HepG2 (cell line): ENCODE measurements around the gene PRKAR1B. TPM values are rescaled to one million over a fixed set of nuclear protein-coding genes. Genes with fewer than 3 reads are reported as not detected.
A peak's percentile ranks its signal among the peaks of the same experiment; 100 is the strongest.

ENCODE experiments used
- FOSL2 ChIP-seq: sonication (generic); formaldehyde crosslinking; IDR thresholded peaks from 2 replicates; pipeline ENCODE4 v1.4.0; 2020; ENCODE audit warnings: missing genetic modification reagents
- FOXA1 ChIP-seq, 2 experiments: fragments of 450-650 bp in 1 of 2; sonication (generic) in 1 of 2; formaldehyde crosslinking in 1 of 2; IDR thresholded peaks; 2 replicates each; pipeline versions ENCODE4 v1.4.0 to v1.6.1; 2016 to 2020; ENCODE audit warnings: missing genetic modification reagents in 1 of 2
- HNF4G ChIP-seq, 2 experiments: sonication (generic) in 1 of 2; formaldehyde crosslinking in 1 of 2; IDR thresholded peaks; 2 replicates each; pipeline versions ENCODE4 v1.4.0 to v1.6.1; 2011 to 2020; ENCODE audit warnings: borderline replicate concordance in 2 of 2, low read depth in 2 of 2, mild to moderate bottlenecking in 2 of 2, low read length in 1 of 2, missing genetic modification reagents in 1 of 2, moderate library complexity in 1 of 2
- HNRNPL ChIP-seq: fragments of 200-400 bp; formaldehyde crosslinking; IDR thresholded peaks from 2 replicates; pipeline ENCODE4 v1.6.1; 2017; ENCODE audit warnings: mild to moderate bottlenecking, low read depth, low read length
- MEIS2 ChIP-seq: sonication (generic); formaldehyde crosslinking; IDR thresholded peaks from 2 replicates; pipeline ENCODE4 v1.9.0; 2021; ENCODE audit warnings: mild to moderate bottlenecking, missing genetic modification reagents
- REPIN1 ChIP-seq: sonication (generic); formaldehyde crosslinking; IDR thresholded peaks from 2 replicates; pipeline ENCODE4 v1.8.0; 2022; ENCODE audit warnings: missing genetic modification reagents, low read depth, mild to moderate bottlenecking, borderline replicate concordance
- SIX1 ChIP-seq: sonication (generic); formaldehyde crosslinking; IDR thresholded peaks from 2 replicates; pipeline ENCODE4 v1.4.0; 2020; ENCODE audit warnings: missing genetic modification reagents, borderline replicate concordance
- SYNCRIP ChIP-seq: fragments of 200-400 bp; formaldehyde crosslinking; IDR thresholded peaks from 2 replicates; pipeline ENCODE4 v1.6.1; 2018; ENCODE audit warnings: mild to moderate bottlenecking, low read depth, low read length; ENCODE audit not compliant: insufficient read depth
- TGIF2 ChIP-seq: IDR thresholded peaks from 2 replicates; pipeline ENCODE4 v1.6.1; 2016; ENCODE audit warnings: control low read depth, missing compliant biosample characterization
- TMF1 ChIP-seq: sonication (generic); formaldehyde crosslinking; IDR thresholded peaks from 2 replicates; pipeline ENCODE4 v1.8.1; 2022; ENCODE audit warnings: low read depth, missing genetic modification reagents
- U2AF1 ChIP-seq: fragments of 200-400 bp; formaldehyde crosslinking; optimal IDR thresholded peaks from 2 replicates; pipeline ENCODE3; 2017; ENCODE audit warnings: mild to moderate bottlenecking, low read depth, low read length
- YY1 ChIP-seq: IDR thresholded peaks from 2 replicates; pipeline ENCODE4 v1.6.1; 2011; ENCODE audit warnings: low read length, low read depth, moderate library complexity, mild to moderate bottlenecking; ENCODE audit not compliant: insufficient read depth, insufficient replicate concordance
- ZFY ChIP-seq: sonication (generic); formaldehyde crosslinking; IDR thresholded peaks from 2 replicates; pipeline ENCODE4 v1.4.0; 2020; ENCODE audit warnings: missing genetic modification reagents
- ZNF138 ChIP-seq: sonication (generic); formaldehyde crosslinking; IDR thresholded peaks from 2 replicates; pipeline ENCODE4 v1.5.0; 2020; ENCODE audit warnings: mild to moderate bottlenecking, low read depth, missing genetic modification reagents
- ZNF253 ChIP-seq: sonication (generic); formaldehyde crosslinking; IDR thresholded peaks from 2 replicates; pipeline ENCODE4 v1.8.0; 2022; ENCODE audit warnings: mild to moderate bottlenecking, missing genetic modification reagents, borderline replicate concordance
- ZNF329 ChIP-seq: sonication (generic); formaldehyde crosslinking; IDR thresholded peaks from 2 replicates; pipeline ENCODE4 v1.9.0; 2021; ENCODE audit warnings: low read depth, mild to moderate bottlenecking, missing genetic modification reagents
- ZNF350 ChIP-seq: sonication (generic); formaldehyde crosslinking; IDR thresholded peaks from 2 replicates; pipeline ENCODE4 v1.4.0; 2020; ENCODE audit warnings: mild to moderate bottlenecking, low read depth, missing genetic modification reagents, borderline replicate concordance
- ZNF510 ChIP-seq: sonication (generic); formaldehyde crosslinking; IDR thresholded peaks from 2 replicates; pipeline ENCODE4 v1.4.0; 2020; ENCODE audit warnings: low read depth, mild to moderate bottlenecking, missing genetic modification reagents
- ZNF558 ChIP-seq: sonication (generic); formaldehyde crosslinking; IDR thresholded peaks from 2 replicates; pipeline ENCODE4 v1.9.0; 2022; ENCODE audit warnings: mild to moderate bottlenecking, missing genetic modification reagents, borderline replicate concordance
- ZNF747 ChIP-seq: sonication (generic); formaldehyde crosslinking; IDR thresholded peaks from 2 replicates; pipeline ENCODE4 v1.8.1; 2023; ENCODE audit warnings: missing genetic modification reagents, mild to moderate bottlenecking, borderline replicate concordance
- ZNF878 ChIP-seq: sonication (generic); formaldehyde crosslinking; IDR thresholded peaks from 2 replicates; pipeline ENCODE4 v1.8.1; 2023; ENCODE audit warnings: mild to moderate bottlenecking, missing genetic modification reagents, moderate library complexity
- polyA plus RNA-seq, 8 experiments: library from polyadenylated mRNA; depleted of rRNA in 3 of 8; stranded (reverse) in 7 of 8; unstranded in 1 of 8; fragments of >200 nt; fragmentation: Illumina TruSeq in 4 of 8; extraction: Trizol in 4 of 8; gene quantifications; 2 replicates each; pipeline versions ENCODE4 v1.2.1 to v1.2.3, GENCODE V29; 2011 to 2016; ENCODE audit warnings: low read depth in 4 of 8, missing spikeins in 1 of 8, mixed read lengths in 1 of 8; ENCODE audit not compliant: insufficient read depth in 1 of 8
- total RNA-seq, 5 experiments: library from RNA; depleted of rRNA; stranded (reverse); fragments of >200 nt; fragmentation: Illumina TruSeq; extraction: Trizol; gene quantifications; 2 replicates each; pipeline ENCODE4 v1.2.3, GENCODE V29; 2016; ENCODE audit warnings: low read depth in 1 of 5
- TF ChIP-seq, protein P1 (sequence below): sonication (generic); formaldehyde crosslinking; IDR thresholded peaks from 2 replicates; pipeline ENCODE4 v1.4.0; 2020; ENCODE audit warnings: missing genetic modification reagents
- TF ChIP-seq, protein P2 (sequence below): sonication (generic); formaldehyde crosslinking; IDR thresholded peaks from 2 replicates; pipeline ENCODE4 v1.8.0; 2022; ENCODE audit warnings: low read depth, missing genetic modification reagents
- TF ChIP-seq, protein P3 (sequence below): sonication (generic); formaldehyde crosslinking; IDR thresholded peaks from 2 replicates; pipeline ENCODE4 v1.4.0; 2020; ENCODE audit warnings: missing genetic modification reagents, borderline replicate concordance

PRKAR1B gene
- total and polyA plus RNA-seq, 2 of the 13 experiments (the other 11 are each of a cell fraction or from before 2014, with no cell fraction given): 7.9 to 28.2 TPM

DNA sequence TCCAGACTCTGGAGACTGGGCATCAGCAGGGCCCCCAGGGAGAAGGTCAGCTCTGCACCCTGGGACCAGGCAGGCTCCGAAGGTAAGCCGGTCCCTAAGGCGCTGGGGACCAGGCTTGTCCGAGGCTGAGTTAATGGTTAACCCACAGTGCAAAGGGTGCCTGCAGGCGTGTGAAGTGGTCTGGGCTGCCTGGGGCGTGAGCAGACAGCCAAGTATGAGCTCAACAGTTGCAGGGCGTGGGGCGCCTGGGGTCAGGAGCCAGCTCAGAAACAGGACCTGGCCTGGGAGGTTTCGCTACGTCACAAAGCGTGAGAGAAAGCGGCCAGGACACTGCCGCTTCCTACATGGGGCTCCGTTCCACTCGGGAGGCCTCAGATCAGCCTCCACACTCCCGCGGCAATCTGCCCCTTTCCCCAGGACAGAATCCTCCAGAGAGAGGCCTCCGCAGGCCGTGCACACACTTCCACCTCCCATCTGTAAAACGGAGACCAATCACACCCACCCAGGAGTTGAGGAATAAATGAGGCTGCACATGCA is 223.4 kb downstream of the PRKAR1B start (continued):
- TF ChIP-seq ZFY (CRISPR knock-in tag) (peak; percentile 59), MEIS2 (CRISPR knock-in tag) (peak; percentile 46; the same call in 1 of the 2 replicates), SIX1 (CRISPR knock-in tag) (peak; percentile 26; the same call in 1 of the 2 replicates), ZNF138 (CRISPR knock-in tag) (no peak), ZNF253 (CRISPR knock-in tag) (no peak), ZNF558 (CRISPR knock-in tag) (no peak), REPIN1 (CRISPR knock-in tag) (peak; percentile 60; the same call in 1 of the 2 replicates), ZNF510 (peak; percentile 28; the same call in 1 of the 2 replicates), YY1 (peak; percentile 27), ZNF329 (CRISPR knock-in tag) (0 out of 2 replicates have a peak, but pooled peaks have one; percentile 40), FOSL2 (peak; percentile 83), SYNCRIP (no peak), TMF1 (CRISPR knock-in tag) (no peak), FOXA1 (IDR thresholded peaks at IDR 0.05) (no peak), FOXA1 (CRISPR knock-in tag; IDR thresholded peaks at IDR 0.05) (peak; percentile 42; the same call in 1 of the 2 replicates), HNF4G (IDR thresholded peaks at IDR 0.05; ENCODE audit: borderline replicate concordance, low read depth, low read length) (peak; percentile 92), HNF4G (CRISPR knock-in tag; IDR thresholded peaks at IDR 0.05; ENCODE audit: borderline replicate concordance, low read depth) (peak; percentile 91), TGIF2 (CRISPR knock-in tag) (no peak), HNRNPL (no peak), ZNF878 (CRISPR knock-in tag) (no peak), ZNF747 (CRISPR knock-in tag) (peak; percentile 52; the same call in 1 of the 2 replicates), ZNF350 (peak; percentile 76), U2AF1 (no peak)
- TF ChIP-seq, protein P1, sequence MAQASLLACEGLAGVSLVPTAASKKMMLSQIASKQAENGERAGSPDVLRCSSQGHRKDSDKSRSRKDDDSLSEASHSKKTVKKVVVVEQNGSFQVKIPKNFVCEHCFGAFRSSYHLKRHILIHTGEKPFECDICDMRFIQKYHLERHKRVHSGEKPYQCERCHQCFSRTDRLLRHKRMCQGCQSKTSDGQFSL (CRISPR knock-in tag): no peak
- TF ChIP-seq, protein P2, sequence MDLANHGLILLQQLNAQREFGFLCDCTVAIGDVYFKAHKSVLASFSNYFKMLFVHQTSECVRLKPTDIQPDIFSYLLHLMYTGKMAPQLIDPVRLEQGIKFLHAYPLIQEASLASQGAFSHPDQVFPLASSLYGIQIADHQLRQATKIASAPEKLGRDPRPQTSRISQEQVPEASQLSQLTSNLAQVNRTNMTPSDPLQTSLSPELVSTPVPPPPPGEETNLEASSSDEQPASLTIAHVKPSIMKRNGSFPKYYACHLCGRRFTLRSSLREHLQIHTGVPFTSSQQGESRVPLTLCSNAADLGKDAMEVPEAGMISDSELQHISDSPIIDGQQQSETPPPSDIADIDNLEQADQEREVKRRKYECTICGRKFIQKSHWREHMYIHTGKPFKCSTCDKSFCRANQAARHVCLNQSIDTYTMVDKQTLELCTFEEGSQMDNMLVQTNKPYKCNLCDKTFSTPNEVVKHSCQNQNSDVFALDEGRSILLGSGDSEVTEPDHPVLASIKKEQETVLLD (CRISPR knock-in tag): no peak
- TF ChIP-seq, protein P3, sequence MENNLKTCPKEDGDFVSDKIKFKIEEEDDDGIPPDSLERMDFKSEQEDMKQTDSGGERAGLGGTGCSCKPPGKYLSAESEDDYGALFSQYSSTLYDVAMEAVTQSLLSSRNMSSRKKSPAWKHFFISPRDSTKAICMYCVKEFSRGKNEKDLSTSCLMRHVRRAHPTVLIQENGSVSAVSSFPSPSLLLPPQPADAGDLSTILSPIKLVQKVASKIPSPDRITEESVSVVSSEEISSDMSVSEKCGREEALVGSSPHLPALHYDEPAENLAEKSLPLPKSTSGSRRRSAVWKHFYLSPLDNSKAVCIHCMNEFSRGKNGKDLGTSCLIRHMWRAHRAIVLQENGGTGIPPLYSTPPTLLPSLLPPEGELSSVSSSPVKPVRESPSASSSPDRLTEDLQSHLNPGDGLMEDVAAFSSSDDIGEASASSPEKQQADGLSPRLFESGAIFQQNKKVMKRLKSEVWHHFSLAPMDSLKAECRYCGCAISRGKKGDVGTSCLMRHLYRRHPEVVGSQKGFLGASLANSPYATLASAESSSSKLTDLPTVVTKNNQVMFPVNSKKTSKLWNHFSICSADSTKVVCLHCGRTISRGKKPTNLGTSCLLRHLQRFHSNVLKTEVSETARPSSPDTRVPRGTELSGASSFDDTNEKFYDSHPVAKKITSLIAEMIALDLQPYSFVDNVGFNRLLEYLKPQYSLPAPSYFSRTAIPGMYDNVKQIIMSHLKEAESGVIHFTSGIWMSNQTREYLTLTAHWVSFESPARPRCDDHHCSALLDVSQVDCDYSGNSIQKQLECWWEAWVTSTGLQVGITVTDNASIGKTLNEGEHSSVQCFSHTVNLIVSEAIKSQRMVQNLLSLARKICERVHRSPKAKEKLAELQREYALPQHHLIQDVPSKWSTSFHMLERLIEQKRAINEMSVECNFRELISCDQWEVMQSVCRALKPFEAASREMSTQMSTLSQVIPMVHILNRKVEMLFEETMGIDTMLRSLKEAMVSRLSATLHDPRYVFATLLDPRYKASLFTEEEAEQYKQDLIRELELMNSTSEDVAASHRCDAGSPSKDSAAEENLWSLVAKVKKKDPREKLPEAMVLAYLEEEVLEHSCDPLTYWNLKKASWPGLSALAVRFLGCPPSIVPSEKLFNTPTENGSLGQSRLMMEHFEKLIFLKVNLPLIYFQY (CRISPR knock-in tag): no peak
